ENCODE results near the gene RETSAT.

The RETSAT gene

DNA sequence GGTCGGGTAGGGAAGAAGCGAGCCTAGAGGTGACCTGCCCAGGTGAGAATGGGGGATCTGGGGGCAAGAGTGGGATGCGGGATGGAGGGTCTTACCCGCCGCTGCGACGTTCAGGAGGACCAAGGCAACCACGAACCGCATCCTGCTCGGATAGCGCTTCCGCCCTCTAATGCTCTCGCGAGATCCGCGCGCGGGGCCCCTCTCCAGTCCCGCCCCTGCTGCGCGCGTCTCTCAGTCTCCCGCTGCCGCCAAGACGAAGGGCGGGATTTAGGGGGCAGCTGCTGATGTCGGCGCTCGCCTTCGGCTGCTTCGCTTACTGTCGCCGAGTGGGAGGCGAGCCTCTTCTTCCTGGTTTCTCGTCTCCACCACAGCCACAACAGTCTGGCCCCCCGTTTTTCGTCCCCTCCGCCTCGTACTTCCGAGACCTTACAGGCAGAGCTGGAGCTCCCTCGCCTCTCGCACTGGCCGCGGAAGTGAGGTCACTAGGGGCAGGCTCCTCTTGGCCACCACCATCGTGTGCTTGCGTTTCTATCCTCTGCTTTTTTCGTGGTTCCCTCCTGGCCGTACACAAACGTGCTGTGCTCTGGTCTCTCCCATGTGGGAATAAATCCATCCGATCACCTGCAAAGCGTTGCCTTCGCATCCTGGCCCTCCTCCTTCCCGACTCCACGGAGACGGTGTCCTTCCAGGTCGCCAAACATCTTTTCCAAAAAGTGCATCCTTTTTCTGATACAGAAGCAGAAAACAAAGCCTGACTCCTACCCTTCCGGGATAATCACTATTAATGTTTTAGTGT, 26.3 kb downstream of the RETSAT start, which contains the start of gene TGOLN2:
Gene TGOLN2, minus strand, starts transcription at position 168 of the 796 bp plus-strand sequence. Its CDS starts 27 bp downstream, at position 141.
- peaks cover 6% of the 10 kb centered on the region for H3K79me1 ChIP-seq (replicated peaks; ENCODE audit: low read length, poor library complexity, severe bottlenecking)
- H3K9me3 ChIP-seq (ENCODE audit: control insufficient read depth, low read length) = no peaks in the 10 kb centered on the region
- H3K4me2 ChIP-seq (ENCODE audit: low read length, poor library complexity, severe bottlenecking) = peak within 1 kb of the TSS; percentile 95
- H3K4ac ChIP-seq (ENCODE audit: low read depth in 1 of 2, low read length in 2 of 2) = peak within 1 kb of the TSS; percentile 75 to 81
- peak within 1 kb of the TSS; percentile 63 for H2AK5ac ChIP-seq (ENCODE audit: low read length, severe bottlenecking)
- peak within 1 kb of the TSS; percentile 77 for H3K27ac ChIP-seq (ENCODE audit: low read length, poor library complexity, severe bottlenecking)
- peak within 1 kb of the TSS; percentile 55 for H4K8ac ChIP-seq (ENCODE audit: low read length)
- H3K4me3 ChIP-seq (ENCODE audit: insufficient read depth in 1 of 2, low read depth in 1 of 2, low read length in 2 of 2) = peak within 1 kb of the TSS; percentile 75 to 82
- DNase-seq = peak; percentile 93
- peak within 1 kb of the TSS in 1 of 2 experiments; percentile 5 for H3K23ac ChIP-seq (ENCODE audit: low read length in 2 of 2)
- H3K14ac ChIP-seq (ENCODE audit: low read length in 2 of 2) = peak within 1 kb of the TSS in 1 of 2 experiments; percentile 46
- peak within 1 kb of the TSS; percentile 62 for H2BK15ac ChIP-seq (ENCODE audit: low read depth, poor library complexity, severe bottlenecking)
- peak within 1 kb of the TSS; percentile 40 for H2BK5ac ChIP-seq (ENCODE audit: low read depth, low read length, poor library complexity, severe bottlenecking)
- H2AFZ ChIP-seq (ENCODE audit: low read depth, low read length) = peak within 1 kb of the TSS; percentile 58
- H2BK120ac ChIP-seq (ENCODE audit: low read depth, low read length) = peak within 1 kb of the TSS; percentile 42
- peak within 1 kb of the TSS in 1 of 2 experiments; percentile 13 for H2BK12ac ChIP-seq (ENCODE audit: low read length in 2 of 2)
- peaks cover 26 to 37% of the 10 kb centered on the region in 2 experiments for H3K36me3 ChIP-seq (ENCODE audit: control insufficient read depth in 1 of 2, insufficient read depth in 2 of 2, low read depth in 1 of 2, low read length in 2 of 2)
- H4K91ac ChIP-seq (ENCODE audit: low read length) = peak within 1 kb of the TSS; percentile 77
- under 1% methylated on average over 56 of the region's 57 CpGs for WGBS
- H3K27me3 ChIP-seq (ENCODE audit: control insufficient read depth in 1 of 2, insufficient read depth in 1 of 2, low read length in 2 of 2) = no peaks in the 10 kb centered on the region
- peak within 1 kb of the TSS; percentile 92 to 93 for H3K18ac ChIP-seq (ENCODE audit: low read depth in 1 of 2, low read length in 2 of 2)
- peak within 1 kb of the TSS; percentile 94 for H3K9ac ChIP-seq (ENCODE audit: low read length)
- H3K4me1 ChIP-seq (ENCODE audit: control insufficient read depth, insufficient read depth, low read depth, low read length) = peaks cover 19% of the 10 kb centered on the region

DNA sequence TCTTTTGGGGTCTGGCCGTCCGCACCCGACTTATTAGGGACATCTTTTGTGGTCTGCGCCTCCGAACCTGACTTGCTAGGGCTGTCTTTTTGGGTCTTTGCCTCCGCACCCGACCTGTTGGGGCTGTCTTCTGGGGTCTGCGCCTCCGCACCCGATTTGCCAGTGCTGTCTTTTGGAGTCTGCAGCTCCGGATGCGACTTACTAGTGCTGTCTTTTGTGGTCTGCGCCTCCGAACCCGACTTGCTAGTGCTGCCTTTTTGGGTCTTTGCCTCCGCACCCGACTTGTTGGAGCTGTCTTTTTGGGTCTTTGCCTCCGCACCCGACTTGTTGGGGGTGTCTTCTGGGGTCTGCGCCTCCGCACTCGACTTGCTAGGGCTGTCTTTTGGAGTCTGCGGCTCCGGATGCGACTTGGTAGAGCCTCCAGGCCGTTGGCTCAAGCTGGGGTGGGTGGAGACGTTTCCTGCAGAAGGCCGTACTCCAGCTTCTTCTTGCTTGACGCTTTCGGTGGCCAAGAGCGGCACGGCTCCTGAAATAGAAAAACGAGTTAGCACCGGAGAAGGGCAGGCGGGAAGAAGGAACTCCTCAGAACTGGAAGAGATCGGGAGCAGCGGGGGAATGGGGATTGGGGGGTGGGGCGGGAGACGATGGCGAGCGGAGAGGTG, 27.0 kb downstream of the RETSAT start:
- Histone ChIP-seq H2AK5ac (ENCODE audit: low read length, severe bottlenecking) (peak overlapping the region; percentile 63), H3K36me3 (ENCODE audit: control insufficient read depth in 1 of 2, insufficient read depth in 2 of 2, low read depth in 1 of 2, low read length in 2 of 2) (peaks cover 30 to 44% of the 10 kb centered on the region in 2 experiments), H3K79me1 (replicated peaks; ENCODE audit: low read length, poor library complexity, severe bottlenecking) (peaks cover 11% of the 10 kb centered on the region), H3K18ac (ENCODE audit: low read depth in 1 of 2, low read length in 2 of 2) (peak overlapping the region; percentile 65 to 75), H3K27ac (ENCODE audit: low read length, poor library complexity, severe bottlenecking) (peak overlapping the region; percentile 69), H3K9me3 (ENCODE audit: control insufficient read depth, low read length) (no peaks in the 10 kb centered on the region), H4K91ac (ENCODE audit: low read length) (peak overlapping the region; percentile 77), H3K4ac (ENCODE audit: low read depth in 1 of 2, low read length in 2 of 2) (peak overlapping the region; percentile 54 to 75), H2BK5ac (ENCODE audit: low read depth, low read length, poor library complexity, severe bottlenecking) (no peak overlapping the region), H3K4me1 (ENCODE audit: control insufficient read depth, insufficient read depth, low read depth, low read length) (peaks cover 19% of the 10 kb centered on the region), H3K9ac (ENCODE audit: low read length) (peak overlapping the region; percentile 94), H3K27me3 (ENCODE audit: control insufficient read depth in 1 of 2, insufficient read depth in 1 of 2, low read length in 2 of 2) (no peaks in the 10 kb centered on the region), H2BK120ac (ENCODE audit: low read depth, low read length) (peak overlapping the region; percentile 27), H2AFZ (ENCODE audit: low read depth, low read length) (no peak overlapping the region), H3K23ac (ENCODE audit: low read length in 2 of 2) (no peak overlapping the region), H4K8ac (ENCODE audit: low read length) (peak overlapping the region; percentile 52), H3K4me2 (ENCODE audit: low read length, poor library complexity, severe bottlenecking) (peak overlapping the region; percentile 95), H3K14ac (ENCODE audit: low read length in 2 of 2) (peak overlapping the region in 1 of 2 experiments; percentile 38), H2BK12ac (ENCODE audit: low read length in 2 of 2) (peak overlapping the region in 1 of 2 experiments; percentile 13), H3K4me3 (ENCODE audit: insufficient read depth in 1 of 2, low read depth in 1 of 2, low read length in 2 of 2) (peak overlapping the region; percentile 75 to 82), H2BK15ac (ENCODE audit: low read depth, poor library complexity, severe bottlenecking) (peak overlapping the region; percentile 62)
- 9% methylated on average over 41 of the region's 41 CpGs for WGBS
- peak; percentile 59 for DNase-seq

DNA sequence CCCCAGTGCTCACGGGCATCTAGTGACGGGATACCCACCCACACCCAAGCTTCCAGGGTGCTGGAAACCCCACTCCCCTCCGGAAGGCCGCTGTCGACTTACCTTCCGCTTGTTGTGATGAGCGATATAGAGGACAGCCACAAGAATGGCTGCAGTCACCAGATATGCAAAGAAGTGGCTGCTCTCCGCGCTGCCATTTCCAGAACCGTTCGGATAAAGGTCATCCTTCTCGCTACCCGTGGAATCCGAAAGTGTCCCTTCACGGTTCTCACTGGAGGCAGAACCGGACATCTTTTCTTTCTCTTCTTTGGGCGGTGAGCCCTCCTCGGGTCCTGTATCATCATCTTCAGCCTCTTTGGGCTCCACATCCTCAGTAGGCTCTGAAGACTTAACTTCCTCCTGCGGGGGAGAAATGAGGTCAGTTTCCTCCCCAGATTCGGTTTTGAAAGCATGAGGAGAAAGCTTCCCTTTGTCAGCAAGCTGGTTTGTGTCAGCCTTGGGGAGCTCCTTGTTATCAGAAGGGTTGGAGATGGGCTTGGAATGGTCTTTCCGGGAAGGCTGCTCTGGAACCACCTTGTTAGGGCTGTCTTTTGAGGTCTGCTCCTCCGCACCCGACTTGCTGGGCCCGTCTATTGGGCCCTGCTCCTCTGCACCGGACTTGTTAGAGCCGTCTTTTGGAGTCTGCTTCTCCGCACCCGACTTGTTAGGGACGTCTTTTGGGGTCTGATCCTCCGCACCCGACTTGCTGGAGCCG, 27.7 kb downstream of the RETSAT start:
- no peak overlapping the region for H3K4ac ChIP-seq (ENCODE audit: low read depth in 1 of 2, low read length in 2 of 2)
- H3K79me1 ChIP-seq (replicated peaks; ENCODE audit: low read length, poor library complexity, severe bottlenecking) = peaks cover 14% of the 10 kb centered on the region
- H4K91ac ChIP-seq (ENCODE audit: low read length) = no peak overlapping the region
- no peaks in the 10 kb centered on the region for H3K27me3 ChIP-seq (ENCODE audit: control insufficient read depth in 1 of 2, insufficient read depth in 1 of 2, low read length in 2 of 2)
- peak overlapping the region in 1 of 2 experiments; percentile 5 for H3K23ac ChIP-seq (ENCODE audit: low read length in 2 of 2)
- H3K9me3 ChIP-seq (ENCODE audit: control insufficient read depth, low read length) = no peaks in the 10 kb centered on the region
- no peak overlapping the region for H3K18ac ChIP-seq (ENCODE audit: low read depth in 1 of 2, low read length in 2 of 2)
- H2AK5ac ChIP-seq (ENCODE audit: low read length, severe bottlenecking) = peak overlapping the region; percentile 63
- peak overlapping the region; percentile 75 to 82 for H3K4me3 ChIP-seq (ENCODE audit: insufficient read depth in 1 of 2, low read depth in 1 of 2, low read length in 2 of 2)
- no peak overlapping the region for H2BK120ac ChIP-seq (ENCODE audit: low read depth, low read length)
- DNase-seq = peak; percentile 30
- H3K27ac ChIP-seq (ENCODE audit: low read length, poor library complexity, severe bottlenecking) = no peak overlapping the region
- peak overlapping the region; percentile 62 for H2BK15ac ChIP-seq (ENCODE audit: low read depth, poor library complexity, severe bottlenecking)
- no peak overlapping the region for H3K14ac ChIP-seq (ENCODE audit: low read length in 2 of 2)
- H4K8ac ChIP-seq (ENCODE audit: low read length) = no peak overlapping the region
- H3K4me1 ChIP-seq (ENCODE audit: control insufficient read depth, insufficient read depth, low read depth, low read length) = peaks cover 19% of the 10 kb centered on the region
- H3K4me2 ChIP-seq (ENCODE audit: low read length, poor library complexity, severe bottlenecking) = peak overlapping the region; percentile 95
- H2AFZ ChIP-seq (ENCODE audit: low read depth, low read length) = no peak overlapping the region
- no peak overlapping the region for H2BK5ac ChIP-seq (ENCODE audit: low read depth, low read length, poor library complexity, severe bottlenecking)
- 64% methylated on average over 32 of the region's 32 CpGs for WGBS
- H2BK12ac ChIP-seq (ENCODE audit: low read length in 2 of 2) = no peak overlapping the region
- peaks cover 34 to 51% of the 10 kb centered on the region in 2 experiments for H3K36me3 ChIP-seq (ENCODE audit: control insufficient read depth in 1 of 2, insufficient read depth in 2 of 2, low read depth in 1 of 2, low read length in 2 of 2)
- peak overlapping the region; percentile 94 for H3K9ac ChIP-seq (ENCODE audit: low read length)

All from mesenchymal stem cell (in vitro differentiated cells and primary cell).